Measurements from ENCODE around the gene ARRB2. TPM values are rescaled to one million over a fixed set of nuclear protein-coding genes. Genes with fewer than 3 reads are reported as not detected.

Gene ARRB2
- 82.2 and 100 TPM in 2 replicates for total RNA-seq (2021)
- Bru-seq, nascent RNA = percentile 62 among the genes with signal in this experiment
- BruChase-seq, experiment 1, labeled RNA remaining after a 2-hour chase = percentile 76 among the genes with signal in this experiment
- percentile 78 among the genes with signal in this experiment for BruChase-seq, experiment 2, labeled RNA remaining after a 6-hour chase
- long read RNA-seq, transcript ARRB2-216 (14 exons, 1,348 nt) = minor isoform, 18 of 71 reads
- long read RNA-seq, transcript ARRB2-201 (15 exons, 1,895 nt) = major isoform, 28 of 71 reads
- long read RNA-seq, partial matches to known transcripts = 4 of 71 reads
- long read RNA-seq, other reads (novel, unspliced or antisense) = 20 of 71 reads

DNA sequence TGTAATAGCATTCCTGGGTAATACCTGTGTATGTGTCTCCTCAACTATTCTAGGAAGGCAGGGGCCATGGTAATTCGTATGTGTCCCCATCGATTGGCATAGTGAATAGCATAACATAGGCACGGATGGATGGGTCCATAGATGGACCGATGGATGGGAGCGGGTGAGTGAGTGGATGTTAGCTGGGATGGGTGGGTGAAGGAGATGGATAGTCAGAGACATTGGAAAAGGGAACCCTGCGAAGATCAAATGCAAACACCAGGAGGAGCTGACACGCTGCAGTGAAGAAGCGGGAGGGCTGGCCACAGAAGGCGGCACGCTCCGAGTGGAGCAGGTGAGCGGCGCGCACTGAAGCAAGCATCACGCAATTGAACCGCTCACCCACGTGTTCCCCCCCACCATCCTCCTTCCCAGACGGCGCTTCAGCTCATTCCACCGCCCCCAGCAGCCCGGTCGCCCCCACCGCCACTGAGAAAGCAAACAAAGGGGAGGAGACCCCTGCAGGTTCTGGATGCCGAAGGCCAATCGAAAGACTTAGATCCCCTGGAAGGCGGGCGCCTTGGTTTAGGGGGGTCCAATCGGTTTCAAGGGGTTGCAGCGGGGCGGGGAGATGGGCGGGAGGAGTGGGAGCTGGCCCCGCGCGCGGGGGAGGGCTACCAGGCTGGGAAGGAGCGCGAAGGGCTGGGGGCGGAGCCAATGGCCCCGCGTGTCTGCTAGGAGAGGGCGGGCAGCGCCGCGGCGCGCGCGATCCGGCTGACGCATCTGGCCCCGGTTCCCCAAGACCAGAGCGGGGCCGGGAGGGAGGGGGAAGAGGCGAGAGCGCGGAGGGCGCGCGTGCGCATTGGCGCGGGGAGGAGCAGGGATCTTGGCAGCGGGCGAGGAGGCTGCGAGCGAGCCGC, at the start of gene ARRB2:
TSS of gene ARRB2 (plus strand) at position 839 of the 899 bp plus-strand sequence. CDS start 90 bp downstream, outside the sequence.
- intact Hi-C loops (cut with micrococcal nuclease; ENCODE audit: unreplicated experiment) = no loop called here
- ChIA-PET CTCF (interaction anchor here (0.6 to 1.0 kb wide), 6 partner anchors 14 to 181 kb away, joined by 3 to 9 read pairs (median 4); no protein-coding TSS in a partner anchor), POLR2A (ENCODE audit: low non-redundant PET) (interaction anchor here (0.5 to 0.7 kb wide), 5 partner anchors 21 to 195 kb away, joined by 3 to 5 read pairs (median 4); no protein-coding TSS in a partner anchor)
- no TSS peak for BruUV-seq (replicated peaks)
- H3K36me3 ChIP-seq (ENCODE audit: insufficient read depth, low read length, poor library complexity, severe bottlenecking) = no peaks in the 10 kb centered on the region
- H3K27me3 ChIP-seq (replicated peaks; ENCODE audit: insufficient read depth, low read depth, low read length, poor library complexity) = no peaks in the 10 kb centered on the region
- H3K9me3 ChIP-seq (ENCODE audit: low read depth, low read length, poor library complexity, severe bottlenecking) = no peaks in the 10 kb centered on the region
- H3K4me3 ChIP-seq (ENCODE audit: low read depth, low read length, poor library complexity, severe bottlenecking) = peak within 1 kb of the TSS; percentile 86
- peak within 1 kb of the TSS; percentile 81 for H3K27ac ChIP-seq (ENCODE audit: low read depth, low read length, poor library complexity, severe bottlenecking)
- TF ChIP-seq, protein P1, sequence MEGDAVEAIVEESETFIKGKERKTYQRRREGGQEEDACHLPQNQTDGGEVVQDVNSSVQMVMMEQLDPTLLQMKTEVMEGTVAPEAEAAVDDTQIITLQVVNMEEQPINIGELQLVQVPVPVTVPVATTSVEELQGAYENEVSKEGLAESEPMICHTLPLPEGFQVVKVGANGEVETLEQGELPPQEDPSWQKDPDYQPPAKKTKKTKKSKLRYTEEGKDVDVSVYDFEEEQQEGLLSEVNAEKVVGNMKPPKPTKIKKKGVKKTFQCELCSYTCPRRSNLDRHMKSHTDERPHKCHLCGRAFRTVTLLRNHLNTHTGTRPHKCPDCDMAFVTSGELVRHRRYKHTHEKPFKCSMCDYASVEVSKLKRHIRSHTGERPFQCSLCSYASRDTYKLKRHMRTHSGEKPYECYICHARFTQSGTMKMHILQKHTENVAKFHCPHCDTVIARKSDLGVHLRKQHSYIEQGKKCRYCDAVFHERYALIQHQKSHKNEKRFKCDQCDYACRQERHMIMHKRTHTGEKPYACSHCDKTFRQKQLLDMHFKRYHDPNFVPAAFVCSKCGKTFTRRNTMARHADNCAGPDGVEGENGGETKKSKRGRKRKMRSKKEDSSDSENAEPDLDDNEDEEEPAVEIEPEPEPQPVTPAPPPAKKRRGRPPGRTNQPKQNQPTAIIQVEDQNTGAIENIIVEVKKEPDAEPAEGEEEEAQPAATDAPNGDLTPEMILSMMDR (conservative IDR thresholded peaks at IDR 0.05; ENCODE audit: low read depth, low read length) = peak; percentile 66
- no peak for TF ChIP-seq EZH2 (IDR thresholded peaks at IDR 0.05; ENCODE audit: borderline replicate concordance, low read depth, low read length, poor library complexity, severe bottlenecking)
- peak; percentile 100 for DNase-seq (ENCODE audit: low spot score)
- peaks cover 16% of the 10 kb centered on the region for H3K4me1 ChIP-seq (ENCODE audit: insufficient read depth, low read length, poor library complexity, severe bottlenecking)

GRCh38 chr17:4663711-4664110, 46.7 kb upstream of the ARRB2 start:
- ChIA-PET CTCF (no interaction called here), POLR2A (ENCODE audit: low non-redundant PET) (no interaction called here)
- no TSS peak for BruUV-seq (replicated peaks)
- no peak for DNase-seq (ENCODE audit: low spot score)
- Histone ChIP-seq H3K9me3 (ENCODE audit: low read depth, low read length, poor library complexity, severe bottlenecking) (no peaks in the 10 kb centered on the region), H3K27ac (ENCODE audit: low read depth, low read length, poor library complexity, severe bottlenecking) (no peak overlapping the region), H3K36me3 (ENCODE audit: insufficient read depth, low read length, poor library complexity, severe bottlenecking) (no peaks in the 10 kb centered on the region), H3K4me1 (ENCODE audit: insufficient read depth, low read length, poor library complexity, severe bottlenecking) (no peaks in the 10 kb centered on the region), H3K4me3 (ENCODE audit: low read depth, low read length, poor library complexity, severe bottlenecking) (no peak overlapping the region), H3K27me3 (replicated peaks; ENCODE audit: insufficient read depth, low read depth, low read length, poor library complexity) (no peaks in the 10 kb centered on the region)
- intact Hi-C loops (cut with micrococcal nuclease; ENCODE audit: unreplicated experiment) = no loop called here
- no peak for TF ChIP-seq EZH2 (IDR thresholded peaks at IDR 0.05; ENCODE audit: borderline replicate concordance, low read depth, low read length, poor library complexity, severe bottlenecking)
- TF ChIP-seq, protein P1 (conservative IDR thresholded peaks at IDR 0.05; ENCODE audit: low read depth, low read length) = no peak

GRCh38 chr17:4664230-4664629, 46.2 kb upstream of the ARRB2 start:
- BruUV-seq (replicated peaks) = no TSS peak
- intact Hi-C loops (cut with micrococcal nuclease; ENCODE audit: unreplicated experiment) = no loop called here
- Histone ChIP-seq H3K27ac (ENCODE audit: low read depth, low read length, poor library complexity, severe bottlenecking) (no peak overlapping the region), H3K9me3 (ENCODE audit: low read depth, low read length, poor library complexity, severe bottlenecking) (no peaks in the 10 kb centered on the region), H3K27me3 (replicated peaks; ENCODE audit: insufficient read depth, low read depth, low read length, poor library complexity) (no peaks in the 10 kb centered on the region), H3K36me3 (ENCODE audit: insufficient read depth, low read length, poor library complexity, severe bottlenecking) (no peaks in the 10 kb centered on the region), H3K4me1 (ENCODE audit: insufficient read depth, low read length, poor library complexity, severe bottlenecking) (no peaks in the 10 kb centered on the region), H3K4me3 (ENCODE audit: low read depth, low read length, poor library complexity, severe bottlenecking) (no peak overlapping the region)
- CTCF ChIA-PET = no interaction called here
- DNase-seq (ENCODE audit: low spot score) = no peak
- POLR2A ChIA-PET (ENCODE audit: low non-redundant PET) = no interaction called here
- TF ChIP-seq, protein P1 (conservative IDR thresholded peaks at IDR 0.05; ENCODE audit: low read depth, low read length) = no peak
- TF ChIP-seq EZH2 (IDR thresholded peaks at IDR 0.05; ENCODE audit: borderline replicate concordance, low read depth, low read length, poor library complexity, severe bottlenecking) = no peak

Measured in A673 (cell line).